Body of pancreas (tissue), 4 donors: ENCODE measurements around the gene NREP.

Experiments
- CTCF ChIP-seq, 7 experiments: fragments of 450-650 bp in 4 of 7; fragments of 200-600 bp in 3 of 7; sonication (generic) in 3 of 7; IDR thresholded peaks; one replicate each; pipeline ENCODE4 v1.5.1; 2016 to 2019; ENCODE audit warnings: antibody characterized with exemption in 7 of 7
- POLR2A ChIP-seq, 3 donors: fragments of 450-650 bp; IDR thresholded peaks; one replicate each; pipeline ENCODE4 v1.6.1; 2016; ENCODE audit warnings: antibody characterized with exemption in 3 of 3, mild to moderate bottlenecking in 2 of 3

- no peak for TF ChIP-seq CTCF (IDR thresholded peaks at IDR 0.05)
- TF ChIP-seq POLR2A (IDR thresholded peaks at IDR 0.05), result no peak
Observed at GRCh38 chr5:111695991-111696390, 61.0 kb downstream of the NREP start.
